HG02571 (cell line): ENCODE results near the gene ZBED6.
"Not testable (repeated sequence)": the region's sequence is repeated elsewhere in the genome, so short reads cannot be mapped to it uniquely, and the experiment has no call there.

Experiments
- ATAC-seq: cut with Tn5 transposase; IDR thresholded peaks from one replicate; pipeline ENCODE4 v1.9.1; 2021; ENCODE audit warnings: mild to moderate bottlenecking, moderate library complexity; ENCODE audit not compliant: unreplicated experiment

Gene ZBED6

DNA sequence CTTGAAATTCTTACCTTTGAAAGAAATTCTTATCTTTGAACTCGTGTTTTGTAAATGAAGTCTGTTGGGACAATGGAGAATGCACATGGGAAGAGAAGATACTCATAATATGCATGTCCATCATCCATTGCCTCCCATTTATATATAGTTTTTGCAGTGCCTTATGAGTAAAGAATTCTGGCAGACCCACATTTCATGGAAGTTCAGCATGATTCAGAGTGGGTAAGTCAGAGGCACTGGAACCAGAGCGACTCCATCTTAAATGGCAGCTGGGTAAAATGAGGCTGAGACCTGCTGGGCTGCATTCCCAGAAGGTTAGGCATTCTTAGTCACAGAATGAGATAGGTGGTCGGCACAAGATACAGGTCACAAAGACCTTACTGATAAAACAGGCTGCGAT, 16.6 kb upstream of the ZBED6 start:
- no peak for ATAC-seq

DNA sequence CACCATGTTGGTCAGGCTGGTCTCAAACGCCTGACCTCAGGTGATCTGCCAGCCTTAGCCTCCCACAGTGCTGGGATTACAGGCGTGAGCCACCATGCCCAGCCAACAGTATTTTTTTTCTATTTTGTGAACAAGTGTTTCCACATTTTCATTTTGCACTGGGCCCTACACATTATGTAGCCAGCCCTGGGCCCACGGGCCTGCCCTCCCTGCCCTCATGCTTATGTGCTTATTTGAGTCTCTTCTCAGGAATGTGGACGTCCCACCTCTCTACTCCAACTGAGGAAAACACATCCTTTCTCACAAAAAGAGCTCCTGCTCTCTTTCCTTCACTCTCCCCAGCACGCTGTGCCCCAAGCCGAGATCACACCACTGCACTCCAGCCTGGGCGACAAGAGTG, 13.5 kb upstream of the ZBED6 start:
- no peak for ATAC-seq

DNA sequence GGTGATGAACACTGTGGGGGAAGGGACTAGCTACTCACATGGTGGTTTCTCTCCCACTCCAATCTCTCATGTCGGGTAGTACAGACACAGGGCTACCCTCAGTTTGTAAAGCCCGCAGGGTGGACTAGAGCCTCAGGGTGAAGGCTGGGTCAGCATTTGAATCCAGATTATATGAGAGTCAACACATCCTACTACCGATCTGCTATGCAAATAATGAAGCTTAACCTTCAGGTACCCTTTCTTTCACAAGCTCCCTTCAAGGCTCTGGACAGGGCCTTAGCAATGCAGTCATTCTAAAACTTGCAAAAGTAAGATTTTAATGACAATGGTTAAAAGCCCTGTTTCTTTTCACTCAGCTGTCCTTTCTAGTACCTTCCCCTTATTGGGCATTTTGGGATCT, 5.5 kb upstream of the ZBED6 start:
- no peak for ATAC-seq

DNA sequence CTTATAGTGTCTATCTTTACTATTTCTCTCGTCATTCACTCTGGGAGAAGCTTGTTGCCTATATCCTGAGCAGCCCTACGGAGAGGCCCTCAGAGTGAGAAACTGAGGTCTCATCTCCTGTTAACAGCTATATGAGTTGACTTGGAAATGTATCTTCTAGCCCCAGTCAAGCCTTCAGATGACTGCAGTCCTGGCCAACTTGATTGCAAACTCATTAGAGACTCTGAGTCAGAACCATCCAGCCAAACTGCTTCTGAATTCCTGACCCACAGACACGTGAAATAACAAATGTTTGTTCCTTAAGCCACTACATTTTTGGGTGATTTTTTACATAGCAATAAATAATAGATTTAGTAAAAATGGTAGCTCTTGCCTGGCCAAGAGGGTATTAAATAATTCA, 3.9 kb upstream of the ZBED6 start:
- no peak for ATAC-seq

DNA sequence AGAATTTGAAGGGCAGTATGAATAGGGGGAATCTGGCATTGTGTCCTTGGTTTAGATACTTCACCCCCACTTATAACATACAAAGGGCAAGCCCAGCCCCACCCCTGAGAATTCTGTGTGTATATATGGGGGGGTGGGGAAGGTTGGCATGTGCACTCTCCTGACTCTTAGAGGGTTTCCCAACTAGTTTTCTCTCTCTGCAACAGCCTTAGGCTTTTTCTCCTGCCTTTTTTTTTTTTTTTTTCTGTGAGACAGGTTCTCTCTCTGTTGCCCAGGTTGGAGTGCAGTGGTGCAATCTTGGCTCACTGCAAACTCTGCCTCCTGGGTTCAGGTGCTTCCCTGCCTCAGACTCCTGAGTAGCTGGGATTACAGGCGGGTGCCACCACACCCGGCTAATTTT, 2.9 kb upstream of the ZBED6 start:
- no peak for ATAC-seq

DNA sequence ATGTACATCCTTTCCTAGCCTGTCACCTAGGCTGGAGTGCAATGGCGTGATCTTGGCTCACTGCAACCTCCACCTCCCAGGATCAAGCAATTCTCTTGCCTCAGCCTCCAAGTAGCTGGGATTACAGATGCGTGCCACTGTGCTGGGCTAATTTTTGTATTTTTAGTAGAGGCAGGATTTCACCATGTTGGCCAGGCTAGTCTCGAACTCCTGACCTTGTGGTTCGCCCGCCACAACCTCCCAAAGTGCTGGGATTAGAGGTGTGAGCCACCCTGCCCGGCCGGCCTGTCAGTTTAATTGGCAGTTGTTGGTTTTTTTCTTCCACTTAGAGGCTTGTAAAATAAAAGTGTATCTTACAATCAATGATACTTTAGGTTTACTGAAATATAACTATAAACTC, 1.9 kb upstream of the ZBED6 start:
- ATAC-seq, result not testable (repeated sequence)

DNA sequence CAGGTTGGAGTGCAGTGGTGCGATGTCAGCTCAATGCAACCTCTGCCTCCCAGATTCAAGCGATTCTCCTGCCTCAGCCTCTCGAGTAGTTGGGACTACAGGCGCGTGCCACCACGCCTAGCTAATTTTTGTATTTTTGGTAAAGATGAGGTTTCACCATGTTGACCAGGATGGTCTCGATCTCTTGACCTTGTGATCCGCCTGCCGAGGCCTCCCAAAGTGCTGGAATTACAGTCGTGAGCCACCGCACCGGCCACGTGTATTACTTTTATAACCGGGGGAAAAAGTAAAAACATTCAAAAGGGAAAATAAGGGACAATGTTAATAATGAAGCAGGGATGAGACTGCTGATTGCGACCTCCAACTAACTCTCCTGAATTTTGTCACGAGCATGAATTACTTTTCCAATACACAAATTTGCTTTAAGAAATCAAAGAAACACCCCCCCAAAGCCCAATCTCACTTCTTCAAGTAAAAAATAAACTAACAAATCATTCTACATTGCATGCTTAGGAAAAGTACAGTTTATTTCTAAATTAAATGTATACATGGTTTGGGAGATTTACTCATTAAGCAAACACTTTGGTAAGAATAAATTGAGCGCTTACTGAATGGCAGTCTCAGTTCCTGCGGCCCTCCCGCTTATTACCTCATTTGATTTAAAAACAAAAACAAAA, 521 bp upstream of the ZBED6 start:
- ATAC-seq, result no peak

DNA sequence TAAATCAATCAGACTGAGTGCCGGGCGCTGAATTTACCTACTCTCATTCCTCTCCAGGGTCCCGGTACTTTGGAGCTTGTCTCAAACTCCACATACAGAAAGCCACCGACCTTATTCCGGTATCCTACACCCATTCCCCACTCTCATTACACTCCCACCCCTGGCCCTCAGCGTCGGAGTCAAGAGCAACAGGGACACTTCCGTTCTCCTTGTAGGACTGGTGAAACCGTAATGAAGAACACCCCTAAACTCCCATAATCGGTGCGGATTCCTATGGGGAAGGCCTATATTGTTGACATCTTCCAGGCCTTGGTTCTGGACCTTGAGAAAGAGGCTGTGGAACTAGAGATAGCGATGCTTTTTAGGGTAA, 798 bp downstream of the ZBED6 start:
- peak; percentile 24 for ATAC-seq

DNA sequence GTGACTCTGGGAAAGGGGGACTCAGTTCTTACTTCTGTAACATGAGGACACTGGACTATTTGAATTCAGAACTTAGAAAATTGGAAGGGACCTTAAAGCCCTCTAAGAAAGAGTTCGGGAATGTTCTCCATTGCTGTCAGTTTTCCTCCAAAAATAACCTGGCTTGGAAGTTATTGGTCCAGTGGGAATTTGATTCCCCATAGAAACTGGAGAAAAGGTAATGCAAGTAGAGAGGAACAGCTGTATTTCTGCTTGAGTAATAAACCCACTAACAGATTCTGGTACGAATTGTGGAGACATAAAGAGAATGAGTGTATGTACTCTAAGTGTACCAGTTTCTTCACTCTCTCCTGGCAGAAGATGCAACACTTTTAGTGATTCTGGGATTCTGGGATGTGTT, 1.8 kb downstream of the ZBED6 start:
- ATAC-seq, result no peak

DNA sequence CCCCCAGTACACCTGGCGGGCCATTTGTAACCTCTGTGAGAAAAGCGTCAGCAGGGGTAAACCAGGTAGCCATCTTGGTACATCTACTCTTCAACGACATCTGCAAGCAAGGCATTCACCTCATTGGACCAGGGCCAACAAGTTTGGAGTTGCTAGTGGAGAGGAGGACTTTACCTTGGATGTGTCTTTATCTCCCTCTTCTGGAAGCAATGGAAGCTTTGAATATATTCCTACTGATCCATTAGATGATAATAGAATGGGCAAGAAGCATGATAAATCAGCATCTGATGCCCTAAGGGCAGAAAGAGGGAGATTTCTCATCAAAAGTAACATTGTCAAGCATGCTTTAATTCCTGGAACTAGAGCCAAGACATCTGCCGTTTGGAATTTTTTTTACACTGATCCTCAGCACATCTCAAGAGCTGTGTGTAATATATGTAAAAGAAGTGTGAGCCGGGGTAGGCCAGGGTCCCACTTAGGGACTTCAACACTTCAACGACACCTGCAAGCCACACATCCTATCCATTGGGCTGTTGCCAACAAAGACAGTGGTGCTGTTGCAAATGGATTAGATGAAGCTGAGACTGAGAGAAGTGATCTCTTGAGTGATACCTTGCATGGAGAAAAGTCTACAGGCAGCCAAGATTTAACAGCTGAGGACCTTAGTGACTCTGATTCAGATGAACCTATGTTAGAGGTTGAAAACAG, 2.7 kb downstream of the ZBED6 start:
- ATAC-seq, result no peak

DNA sequence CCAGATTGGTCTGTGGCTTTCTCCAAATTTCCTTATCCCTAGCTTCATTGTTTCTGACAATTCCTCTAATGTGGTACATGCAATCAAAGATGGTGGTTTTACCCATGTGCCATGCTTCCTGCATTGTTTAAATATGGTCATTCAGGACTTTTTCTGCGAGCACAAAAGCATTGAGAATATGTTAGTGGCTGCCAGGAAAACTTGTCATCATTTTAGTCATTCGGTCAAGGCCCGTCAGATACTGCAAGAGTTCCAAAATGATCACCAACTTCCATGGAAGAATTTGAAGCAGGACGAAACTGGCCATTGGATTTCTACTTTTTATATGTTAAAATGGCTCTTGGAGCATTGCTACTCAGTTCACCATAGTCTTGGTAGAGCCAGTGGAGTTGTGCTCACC, 3.7 kb downstream of the ZBED6 start:
- no peak for ATAC-seq

DNA sequence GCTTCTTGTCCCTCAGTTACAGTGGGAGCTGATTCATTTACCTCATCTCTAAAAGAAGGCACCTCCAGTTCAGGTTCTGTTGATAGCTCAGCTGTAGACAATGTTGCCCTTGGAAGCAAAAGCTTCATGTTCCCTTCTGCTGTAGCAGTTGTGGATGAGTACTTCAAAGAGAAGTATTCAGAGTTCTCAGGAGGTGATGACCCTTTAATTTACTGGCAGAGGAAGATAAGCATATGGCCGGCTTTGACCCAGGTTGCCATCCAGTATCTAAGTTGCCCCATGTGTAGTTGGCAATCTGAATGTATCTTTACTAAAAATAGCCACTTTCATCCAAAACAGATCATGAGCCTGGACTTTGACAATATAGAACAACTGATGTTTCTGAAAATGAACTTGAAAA, 4.5 kb downstream of the ZBED6 start:
- no peak for ATAC-seq

DNA sequence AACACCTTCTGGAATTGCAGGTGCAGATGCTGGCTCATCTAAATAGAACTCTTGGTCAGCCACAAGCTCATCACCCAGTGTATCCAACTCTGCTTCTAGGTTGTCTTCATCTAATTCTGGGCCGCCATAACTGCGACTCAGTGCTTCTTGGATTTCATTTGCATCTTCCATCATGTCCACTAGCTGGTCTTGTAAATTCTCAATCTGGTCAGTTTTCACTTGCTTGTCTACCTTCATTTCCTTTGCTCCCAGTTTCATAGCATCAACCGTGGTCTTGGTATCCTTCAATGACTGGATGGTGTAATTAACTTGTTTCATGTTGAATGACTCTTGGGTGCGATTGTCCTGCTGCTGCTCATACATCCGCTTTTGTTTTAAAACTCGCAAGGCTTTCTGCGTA, 10.3 kb downstream of the ZBED6 start:
- ATAC-seq, result no peak

DNA sequence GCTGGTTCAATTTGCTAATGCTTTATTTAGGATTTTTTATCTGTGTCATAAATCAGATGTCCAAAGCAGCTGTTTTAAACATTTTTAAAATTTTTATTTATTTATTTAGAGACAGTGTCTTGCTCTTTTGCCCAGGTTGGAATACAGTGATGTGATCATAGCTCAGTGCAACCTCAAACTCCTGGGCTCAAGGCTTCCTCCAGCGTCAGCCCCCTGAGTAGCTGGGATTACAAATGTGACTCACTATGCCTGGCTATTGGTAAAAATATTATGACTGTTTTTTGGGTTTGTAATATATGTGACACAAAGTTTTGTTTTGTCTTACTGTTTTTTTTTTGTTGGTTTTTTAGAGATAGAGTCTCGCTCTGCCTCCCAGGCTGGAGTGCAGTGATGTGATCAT, 11.8 kb downstream of the ZBED6 start:
- no peak for ATAC-seq

DNA sequence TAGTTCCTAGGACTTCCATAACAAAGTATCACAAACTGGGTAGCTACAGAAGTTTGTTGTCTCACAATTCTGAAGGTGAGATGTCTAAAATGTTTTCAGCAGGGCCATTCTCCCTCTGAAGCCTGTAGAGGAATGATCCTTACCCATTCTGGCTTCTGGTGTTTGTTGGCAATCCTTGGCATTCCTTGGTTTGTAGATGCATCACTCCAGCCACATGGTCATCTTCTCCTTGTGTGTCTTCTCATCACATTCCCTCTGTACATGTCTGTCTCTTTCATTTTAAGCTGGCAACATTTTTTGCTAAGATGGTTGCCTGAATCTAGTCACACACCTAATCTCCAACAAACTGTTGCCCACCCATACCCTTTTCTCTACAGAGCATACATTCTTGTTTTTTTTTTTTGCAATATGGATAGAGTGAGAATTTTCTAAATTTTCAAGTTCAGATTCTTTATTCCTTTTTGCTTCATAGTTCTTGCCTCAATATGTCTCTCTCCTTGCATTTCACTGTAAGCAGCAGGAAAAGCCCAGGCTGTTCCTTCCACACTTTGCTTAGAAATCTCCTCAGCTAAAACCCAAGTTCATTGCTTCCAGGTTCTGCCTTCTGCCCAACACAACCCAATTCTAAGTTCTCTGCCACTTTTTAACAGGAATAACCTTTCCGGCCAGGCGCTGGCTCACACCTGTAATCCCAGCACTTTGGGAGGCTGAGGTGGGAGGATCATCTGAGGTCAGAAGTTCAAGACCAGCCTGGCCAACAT, 18.3 kb downstream of the ZBED6 start:
- ATAC-seq, result no peak

DNA sequence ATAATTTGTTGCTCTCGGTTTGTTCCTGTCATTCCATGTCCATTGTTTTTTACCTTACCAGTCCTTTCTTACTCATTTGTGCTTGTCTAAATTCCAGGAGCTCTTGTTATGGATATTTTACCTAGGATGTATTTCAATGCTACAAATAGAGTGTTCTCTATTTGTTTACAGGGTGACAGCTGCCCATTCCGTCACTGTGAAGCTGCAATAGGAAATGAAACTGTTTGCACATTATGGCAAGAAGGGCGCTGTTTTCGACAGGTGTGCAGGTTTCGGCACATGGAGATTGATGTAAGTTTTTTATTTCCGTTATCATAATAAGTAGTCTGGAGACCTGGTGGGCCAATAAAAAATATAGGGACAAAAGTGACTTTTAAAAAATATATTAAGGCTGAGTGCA, 23.0 kb downstream of the ZBED6 start:
- no peak for ATAC-seq

DNA sequence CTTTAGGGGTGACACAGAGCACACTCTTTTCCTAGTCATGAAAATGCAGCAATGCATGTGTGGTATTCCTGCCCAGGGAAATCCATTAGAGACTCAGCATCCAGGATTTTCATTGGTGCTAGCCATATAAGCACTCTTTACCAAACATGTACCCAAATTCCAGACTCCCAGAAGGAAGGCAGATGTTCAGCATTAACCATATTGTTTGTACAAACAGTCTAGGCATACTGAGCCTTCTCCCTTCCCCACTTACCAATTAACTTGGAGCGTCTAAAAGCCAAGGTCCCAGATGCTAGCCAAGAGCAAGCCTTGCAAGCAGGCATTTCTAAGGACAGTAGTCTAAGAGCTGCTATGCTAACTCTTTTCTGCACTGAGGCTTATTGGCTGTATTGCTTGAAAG, 27.9 kb downstream of the ZBED6 start:
- ATAC-seq, result no peak

DNA sequence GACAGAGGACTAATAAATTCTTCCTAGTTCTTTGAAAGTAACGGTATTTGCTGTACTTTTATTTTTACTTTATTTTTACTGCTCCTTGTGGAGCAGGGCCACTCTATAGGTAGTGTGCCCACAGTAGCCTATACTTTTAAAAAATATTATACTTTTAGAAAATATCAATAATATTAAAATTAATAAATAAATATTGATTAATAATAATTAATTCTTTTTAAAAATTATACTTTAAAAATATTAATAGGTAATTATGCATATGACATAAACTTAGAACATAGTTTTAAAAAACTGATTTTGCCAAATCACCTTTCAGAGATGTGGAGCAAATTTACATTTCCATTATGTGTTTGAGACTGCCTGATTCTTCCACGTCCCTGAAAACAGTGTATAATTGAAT, 30.8 kb downstream of the ZBED6 start:
- no peak for ATAC-seq

DNA sequence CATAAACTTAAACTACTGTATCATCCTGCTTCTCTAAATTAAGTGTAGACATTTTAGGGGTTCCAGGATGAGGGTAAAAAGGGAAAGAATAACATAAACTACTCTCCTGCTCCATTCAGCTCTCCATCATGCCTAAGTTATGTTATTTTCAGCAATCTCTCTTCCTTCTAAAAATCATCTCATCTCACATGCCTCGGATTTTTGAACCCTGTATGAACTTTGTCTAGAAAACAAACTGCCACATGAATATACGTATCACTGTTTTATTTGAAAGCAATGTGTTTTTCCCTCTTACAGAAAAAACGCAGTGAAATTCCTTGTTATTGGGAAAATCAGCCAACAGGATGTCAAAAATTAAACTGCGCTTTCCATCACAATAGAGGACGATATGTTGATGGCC, 32.6 kb downstream of the ZBED6 start:
- no peak for ATAC-seq

DNA sequence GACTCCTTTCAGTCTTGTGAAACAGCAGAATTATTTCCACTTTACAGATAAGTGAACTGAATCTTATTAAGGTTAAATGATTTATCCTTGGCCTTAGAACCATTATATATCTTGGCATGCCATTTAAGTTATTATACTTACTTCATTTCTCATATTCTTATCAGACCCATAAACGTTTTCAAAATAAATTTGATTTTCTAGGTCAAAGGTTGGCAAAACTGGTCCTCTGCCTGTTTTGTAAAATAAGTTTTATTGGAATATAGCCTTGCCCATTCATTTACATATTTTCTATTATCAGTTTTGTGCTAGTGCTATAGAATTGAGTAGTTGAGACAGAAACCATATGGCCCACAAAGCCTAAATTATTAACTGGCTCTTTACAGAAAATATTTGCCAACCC, 33.1 kb downstream of the ZBED6 start:
- ATAC-seq, result no peak

DNA sequence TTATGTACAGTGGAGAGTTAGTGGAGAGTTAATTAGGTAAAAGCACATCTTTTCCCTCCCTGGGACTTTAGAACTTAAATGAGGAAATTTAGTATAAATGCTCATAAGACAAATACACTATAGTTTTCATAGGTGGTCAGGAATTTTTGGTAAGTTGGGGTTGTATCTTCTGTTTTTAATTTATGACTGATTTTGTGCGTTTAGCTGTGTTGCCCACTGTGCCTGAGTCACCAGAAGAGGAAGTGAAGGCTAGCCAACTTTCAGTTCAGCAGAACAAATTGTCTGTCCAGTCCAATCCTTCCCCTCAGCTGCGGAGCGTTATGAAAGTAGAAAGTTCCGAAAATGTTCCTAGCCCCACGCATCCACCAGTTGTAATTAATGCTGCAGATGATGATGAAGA, 33.8 kb downstream of the ZBED6 start:
- not testable (repeated sequence) for ATAC-seq

DNA sequence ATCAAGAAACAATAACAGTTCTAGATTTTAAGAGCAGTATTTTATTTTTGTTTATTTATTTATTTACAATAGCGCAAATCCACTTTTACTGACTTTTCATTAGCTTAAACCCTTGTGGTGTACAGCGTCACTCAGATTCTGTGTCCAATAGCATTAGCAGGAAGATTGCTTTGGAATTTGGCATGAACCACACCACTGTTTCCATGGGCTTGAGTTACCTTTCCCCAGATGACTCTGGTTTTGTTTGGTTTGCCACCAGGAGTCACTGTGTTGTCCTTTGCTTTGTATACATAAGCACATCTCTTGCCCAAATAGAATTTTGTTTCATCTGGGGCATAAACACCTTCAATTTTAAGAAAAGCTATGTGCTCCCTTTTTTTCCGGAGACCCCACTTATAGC, 40.1 kb downstream of the ZBED6 start:
- ATAC-seq, result no peak
